Measurements from ENCODE around the gene ZCCHC7.

DNA sequence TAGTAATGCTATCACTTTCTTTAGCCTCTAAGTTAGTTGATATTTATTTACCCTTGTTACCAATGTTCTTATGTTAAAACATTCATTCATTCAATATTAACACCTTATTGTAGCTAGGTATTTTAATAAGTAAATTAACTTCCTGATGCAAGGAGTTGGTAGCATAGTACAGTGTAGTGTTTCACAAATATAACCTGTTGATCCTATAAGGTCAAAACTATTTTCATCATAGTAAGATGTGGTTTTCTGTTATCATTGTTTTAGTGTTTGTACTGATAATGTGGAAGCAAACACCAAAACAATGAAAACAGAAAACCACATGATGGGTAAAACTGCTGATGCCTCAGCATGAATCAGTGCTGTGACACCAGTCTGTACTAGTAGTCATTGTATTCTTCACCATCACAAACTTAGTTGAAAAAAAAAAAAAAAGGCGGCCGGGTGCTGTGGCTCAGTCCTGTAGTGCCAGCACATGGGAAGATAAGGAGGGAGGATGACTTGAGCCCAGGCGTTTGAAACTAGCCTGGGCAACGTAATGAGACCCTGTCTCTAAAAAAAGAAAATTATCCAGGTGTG lies 36.5 kb downstream of the ZCCHC7 start:
- TF ChIP-seq FOXA1 (IDR thresholded peaks at IDR 0.05; ENCODE audit: borderline replicate concordance) (no peak), EZH2 (IDR thresholded peaks at IDR 0.05; ENCODE audit: borderline replicate concordance, low read depth, low read length) (no peak), XRCC5 (IDR thresholded peaks at IDR 0.05; ENCODE audit: low read depth, low read length) (no peak), PRPF4 (IDR thresholded peaks at IDR 0.05; ENCODE audit: insufficient read depth, low read depth, low read length, poor library complexity, severe bottlenecking) (no peak), CTCFL (IDR thresholded peaks at IDR 0.05; ENCODE audit: borderline replicate concordance, insufficient read depth, low read depth, low read length, poor library complexity, severe bottlenecking) (no peak), ZNF133 (CRISPR knock-in tag; IDR thresholded peaks at IDR 0.05) (no peak)
- TF ChIP-seq, protein P1, sequence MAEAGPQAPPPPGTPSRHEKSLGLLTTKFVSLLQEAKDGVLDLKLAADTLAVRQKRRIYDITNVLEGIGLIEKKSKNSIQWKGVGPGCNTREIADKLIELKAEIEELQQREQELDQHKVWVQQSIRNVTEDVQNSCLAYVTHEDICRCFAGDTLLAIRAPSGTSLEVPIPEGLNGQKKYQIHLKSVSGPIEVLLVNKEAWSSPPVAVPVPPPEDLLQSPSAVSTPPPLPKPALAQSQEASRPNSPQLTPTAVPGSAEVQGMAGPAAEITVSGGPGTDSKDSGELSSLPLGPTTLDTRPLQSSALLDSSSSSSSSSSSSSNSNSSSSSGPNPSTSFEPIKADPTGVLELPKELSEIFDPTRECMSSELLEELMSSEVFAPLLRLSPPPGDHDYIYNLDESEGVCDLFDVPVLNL (CRISPR knock-in tag; IDR thresholded peaks at IDR 0.05; ENCODE audit: low read depth), result no peak
